Thyroid gland (tissue), 4 donors: Measurements from ENCODE around the gene ASAP2. TPM values are rescaled to one million over a fixed set of nuclear protein-coding genes. Genes with fewer than 3 reads are reported as not detected.

ENCODE experiments used
- DNase-seq, 2 donors: peaks; one replicate each; pipeline ENCODE4 v3.0.0-alpha.2; 2019
- H3K27ac ChIP-seq, 3 donors: fragments of 200-600 bp; sonication (generic); 1 replicate in 2 of 3; 2 replicates in 1 of 3; pipeline ENCODE4 v1.5.1; 2016 to 2019; ENCODE audit warnings: mild to moderate bottlenecking in 1 of 3, moderate library complexity in 1 of 3
- H3K27me3 ChIP-seq: fragments of 200-600 bp; sonication (generic); one replicate; pipeline ENCODE4 v1.5.1; 2019
- H3K36me3 ChIP-seq, 2 donors: fragments of 200-600 bp; sonication (generic); one replicate each; pipeline ENCODE4 v1.5.1; 2016 to 2019
- H3K4me1 ChIP-seq, 2 donors: fragments of 200-600 bp; sonication (generic); one replicate each; pipeline ENCODE4 v1.5.1; 2017 to 2019
- H3K4me3 ChIP-seq, 3 donors: fragments of 200-600 bp; sonication (generic); replicated peaks in 1 of 3; 1 replicate in 2 of 3; 2 replicates in 1 of 3; pipeline ENCODE4 v1.5.1; 2016; ENCODE audit warnings: mild to moderate bottlenecking in 1 of 3
- H3K9me3 ChIP-seq: fragments of 200-600 bp; sonication (generic); one replicate; pipeline ENCODE4 v1.5.1; 2017
- POLR2A ChIP-seq, 2 donors: fragments of 450-650 bp; IDR thresholded peaks; one replicate each; pipeline ENCODE4 v1.6.1; 2017; ENCODE audit warnings: antibody characterized with exemption in 2 of 2, mild to moderate bottlenecking in 2 of 2, moderate library complexity in 1 of 2
- WGBS, 2 donors: methylation state at CpG; one replicate each; pipeline ENCODE4 v1.1.5; 2017; 5-methylcytosine and 5-hydroxymethylcytosine counted together
- intact Hi-C: fragments of 100-400 bp; cut with DNase I; formaldehyde crosslinking; loops from one replicate; pipeline ENCODE4 v1.15.1; 2023
- total RNA-seq, 4 donors: library from RNA; depleted of rRNA; stranded (reverse); fragments of >200 nt; gene quantifications; one replicate each; pipeline ENCODE4 v1.2.3, GENCODE V29; 2016
- TF ChIP-seq, protein P1 (sequence below), 6 experiments: fragments of 200-600 bp in 3 of 6; fragments of 450-650 bp in 3 of 6; sonication (generic) in 3 of 6; IDR thresholded peaks; one replicate each; pipeline ENCODE4 v1.5.1; 2016 to 2019; ENCODE audit warnings: antibody characterized with exemption in 6 of 6, mild to moderate bottlenecking in 2 of 6, inconsistent platforms in 1 of 6, moderate library complexity in 1 of 6

Gene ASAP2
- total RNA-seq, 4 donors from 2014 or later = 40.3 to 55.3 (median 47.3) TPM

DNA sequence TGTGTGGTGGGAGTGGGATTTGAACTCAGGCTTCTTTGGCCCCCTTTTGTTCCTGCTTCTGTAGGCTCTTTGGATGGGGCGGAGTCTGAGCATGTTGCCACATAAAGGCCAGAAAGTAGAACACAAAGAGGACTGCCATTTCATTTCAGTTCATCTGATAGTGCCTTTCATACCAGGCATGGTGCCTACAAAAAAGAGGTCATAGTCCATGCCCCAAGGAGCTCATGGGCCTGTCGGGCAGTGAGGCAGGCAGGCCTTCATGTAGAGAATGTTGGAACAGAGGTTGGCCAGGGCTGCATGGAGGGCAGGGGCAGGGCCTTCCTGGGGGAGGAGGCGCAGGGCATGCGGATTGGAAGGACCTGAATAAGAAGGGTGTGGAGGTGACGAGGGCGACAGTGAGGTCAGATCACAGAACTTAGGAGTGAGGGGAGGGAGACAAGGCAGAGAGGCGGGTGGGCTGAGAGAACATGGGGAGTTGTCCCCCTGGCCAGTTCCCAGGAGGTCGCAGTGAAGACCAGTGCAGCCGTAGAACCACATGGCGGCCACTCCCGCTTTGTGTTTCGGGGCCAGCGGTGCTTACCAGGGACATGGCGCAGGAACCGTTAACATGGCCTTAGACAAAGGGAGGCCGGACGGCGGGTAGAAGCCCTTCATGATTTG, 167.6 kb downstream of the ASAP2 start:
- H3K4me1 ChIP-seq = peaks cover 20 to 22% of the 10 kb centered on the region in 2 donors
- TF ChIP-seq POLR2A (IDR thresholded peaks at IDR 0.05) = no peak
- TF ChIP-seq, protein P1, sequence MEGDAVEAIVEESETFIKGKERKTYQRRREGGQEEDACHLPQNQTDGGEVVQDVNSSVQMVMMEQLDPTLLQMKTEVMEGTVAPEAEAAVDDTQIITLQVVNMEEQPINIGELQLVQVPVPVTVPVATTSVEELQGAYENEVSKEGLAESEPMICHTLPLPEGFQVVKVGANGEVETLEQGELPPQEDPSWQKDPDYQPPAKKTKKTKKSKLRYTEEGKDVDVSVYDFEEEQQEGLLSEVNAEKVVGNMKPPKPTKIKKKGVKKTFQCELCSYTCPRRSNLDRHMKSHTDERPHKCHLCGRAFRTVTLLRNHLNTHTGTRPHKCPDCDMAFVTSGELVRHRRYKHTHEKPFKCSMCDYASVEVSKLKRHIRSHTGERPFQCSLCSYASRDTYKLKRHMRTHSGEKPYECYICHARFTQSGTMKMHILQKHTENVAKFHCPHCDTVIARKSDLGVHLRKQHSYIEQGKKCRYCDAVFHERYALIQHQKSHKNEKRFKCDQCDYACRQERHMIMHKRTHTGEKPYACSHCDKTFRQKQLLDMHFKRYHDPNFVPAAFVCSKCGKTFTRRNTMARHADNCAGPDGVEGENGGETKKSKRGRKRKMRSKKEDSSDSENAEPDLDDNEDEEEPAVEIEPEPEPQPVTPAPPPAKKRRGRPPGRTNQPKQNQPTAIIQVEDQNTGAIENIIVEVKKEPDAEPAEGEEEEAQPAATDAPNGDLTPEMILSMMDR (IDR thresholded peaks at IDR 0.05) = no peak
- H3K4me3 ChIP-seq = no peak overlapping the region
- WGBS, 2 donors = 94 to 95% methylated on average over 18 of the region's 18 CpGs
- DNase-seq = no peak
- H3K9me3 ChIP-seq = no peaks in the 10 kb centered on the region
- H3K27me3 ChIP-seq = no peaks in the 10 kb centered on the region
- H3K27ac ChIP-seq = peak overlapping the region; percentile 37 to 72 (median 62)
- intact Hi-C loops = no loop called here
- peaks cover 0 to 21% of the 10 kb centered on the region in 2 donors for H3K36me3 ChIP-seq

DNA sequence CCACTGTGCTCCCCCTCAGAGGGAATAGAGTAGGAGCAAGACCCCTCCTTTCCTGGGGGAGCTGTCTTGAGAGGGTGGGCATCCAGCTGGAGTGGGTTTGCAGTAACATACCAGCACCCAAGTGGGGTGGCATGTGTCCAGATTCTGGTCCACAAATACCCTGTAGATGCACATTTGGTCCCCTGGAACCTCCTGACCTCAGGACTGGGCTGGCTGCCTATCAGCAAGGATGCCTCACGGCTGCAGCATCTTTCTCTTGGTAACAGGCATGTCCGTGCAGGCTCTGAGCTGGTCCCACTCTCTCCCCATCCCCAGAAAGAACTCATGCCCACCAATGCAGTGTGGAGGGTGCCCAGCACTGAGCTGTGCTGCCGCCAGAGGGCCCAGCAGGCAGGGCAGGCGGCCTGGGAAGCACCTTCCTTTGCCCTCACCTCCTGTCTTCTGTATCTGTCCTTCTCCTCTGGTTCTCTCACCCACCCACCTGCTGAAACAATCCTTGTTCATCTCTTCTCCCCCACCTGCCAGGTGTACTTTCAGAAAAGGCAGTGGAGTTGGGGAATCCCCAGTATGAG, 169.3 kb downstream of the ASAP2 start:
- intact Hi-C loops = no loop called here
- no peaks in the 10 kb centered on the region for H3K27me3 ChIP-seq
- no peak for DNase-seq
- peaks cover 20 to 29% of the 10 kb centered on the region in 2 donors for H3K4me1 ChIP-seq
- no peaks in the 10 kb centered on the region for H3K9me3 ChIP-seq
- peaks cover 0 to 14% of the 10 kb centered on the region in 2 donors for H3K36me3 ChIP-seq
- H3K27ac ChIP-seq = no peak overlapping the region
- 95 to 96% methylated on average over 4 of the region's 4 CpGs for WGBS, 2 donors
- no peak overlapping the region for H3K4me3 ChIP-seq
- TF ChIP-seq, protein P1 (IDR thresholded peaks at IDR 0.05) = no peak
- no peak for TF ChIP-seq POLR2A (IDR thresholded peaks at IDR 0.05)

DNA sequence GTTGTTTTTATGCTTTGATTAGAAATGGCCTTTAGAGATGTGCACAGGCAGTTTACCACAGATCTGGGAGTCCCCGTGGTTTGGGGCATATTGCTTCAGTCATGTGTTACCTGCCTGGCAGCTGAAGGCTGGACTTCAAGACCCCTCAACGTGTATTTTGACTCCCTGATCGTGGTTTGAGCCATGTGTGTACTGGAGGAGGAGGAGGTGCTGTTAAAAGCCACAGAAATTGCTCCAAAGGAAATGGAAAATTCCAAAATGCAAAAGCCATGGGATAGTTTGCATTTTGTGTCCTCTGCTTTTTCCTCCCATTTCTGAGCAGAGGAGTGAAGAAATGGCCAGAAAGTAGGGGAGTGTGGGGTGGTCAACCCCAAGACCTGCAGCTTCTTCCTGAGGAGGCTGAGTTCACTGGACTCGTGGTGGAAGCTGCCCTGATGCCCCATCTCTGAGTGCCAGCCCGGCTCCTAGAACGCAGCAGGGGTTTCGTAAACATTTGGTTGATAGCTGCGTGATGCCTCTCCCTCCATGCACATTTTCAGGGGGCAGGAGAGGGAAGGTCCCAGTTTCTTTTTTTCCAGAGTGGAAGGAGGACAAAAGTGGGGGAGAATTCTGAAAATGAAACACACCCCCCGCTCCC, 171.0 kb downstream of the ASAP2 start:
- H3K36me3 ChIP-seq = peaks cover 0 to 14% of the 10 kb centered on the region in 2 donors
- no peaks in the 10 kb centered on the region for H3K27me3 ChIP-seq
- peaks cover 20 to 27% of the 10 kb centered on the region in 2 donors for H3K4me1 ChIP-seq
- intact Hi-C loops = no loop called here
- DNase-seq = no peak
- H3K4me3 ChIP-seq = no peak overlapping the region
- WGBS, 2 donors = 86 to 88% methylated on average over 9 of the region's 9 CpGs
- TF ChIP-seq, protein P1 (IDR thresholded peaks at IDR 0.05) = no peak
- TF ChIP-seq POLR2A (IDR thresholded peaks at IDR 0.05) = no peak
- H3K9me3 ChIP-seq = no peaks in the 10 kb centered on the region
- peak overlapping the region; percentile 32 to 76 (median 57) for H3K27ac ChIP-seq

DNA sequence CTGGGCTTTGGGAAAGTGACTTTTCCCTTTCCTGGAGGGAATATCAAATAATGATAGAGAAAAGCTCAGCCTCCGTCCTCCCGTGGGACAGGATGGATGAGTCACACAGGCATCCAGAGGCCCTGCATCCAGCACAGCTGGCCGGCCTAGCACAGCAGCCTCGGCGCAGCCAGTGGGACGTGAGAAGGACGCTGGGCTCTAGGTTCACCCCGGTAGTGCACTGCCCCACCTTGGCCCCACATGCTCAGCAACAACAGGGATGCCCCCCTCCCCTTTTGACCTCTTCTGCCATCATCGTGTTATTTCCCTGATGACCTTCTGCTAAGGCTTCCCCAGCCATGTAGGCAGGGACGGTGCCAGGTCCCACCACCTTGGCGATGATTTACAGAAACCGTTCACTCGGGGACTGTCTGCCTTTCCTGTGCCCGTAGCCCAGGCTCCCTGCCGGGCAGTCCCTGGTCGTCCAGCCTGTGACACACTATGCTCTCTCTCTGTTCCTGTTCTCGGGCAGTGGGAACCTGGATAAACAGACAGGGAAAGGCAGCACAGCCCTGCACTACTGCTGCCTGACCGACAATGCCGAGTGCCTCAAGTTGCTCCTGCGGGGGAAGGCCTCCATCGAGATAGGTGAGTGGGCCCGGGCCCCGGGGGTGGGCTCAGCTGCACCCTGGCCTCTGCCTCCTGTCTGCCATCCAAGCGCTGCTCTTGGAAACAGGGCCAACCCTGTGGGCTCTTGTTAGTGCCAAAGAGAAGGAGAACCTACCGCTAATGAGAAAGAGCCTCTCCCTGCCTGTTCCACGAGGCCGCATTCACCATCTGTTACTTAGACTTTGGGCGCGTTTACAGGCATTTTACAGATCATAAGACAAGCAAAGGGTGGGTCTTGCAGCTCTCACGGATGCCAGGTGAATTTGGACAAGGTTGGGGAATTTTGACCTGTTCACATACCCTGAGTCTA, 172.1 kb downstream of the ASAP2 start:
- Histone ChIP-seq H3K9me3 (no peaks in the 10 kb centered on the region), H3K27ac (peak overlapping the region; percentile 32 to 76 (median 57)), H3K27me3 (no peaks in the 10 kb centered on the region), H3K36me3 (peaks cover 6 to 14% of the 10 kb centered on the region in 2 donors), H3K4me3 (no peak overlapping the region), H3K4me1 (peaks cover 9 to 16% of the 10 kb centered on the region in 2 donors)
- peak; percentile 33 to 36 for DNase-seq
- WGBS, 2 donors = 77 to 90% methylated on average over 29 to 30 of the region's 30 CpGs
- intact Hi-C loops = no loop called here
- peak in 1 of 2 donors; percentile 7 for TF ChIP-seq POLR2A (IDR thresholded peaks at IDR 0.05)
- TF ChIP-seq, protein P1 (IDR thresholded peaks at IDR 0.05) = no peak
